SK-N-SH (cell line): Measurements from ENCODE around the gene MTURN. TPM values are rescaled to one million over a fixed set of nuclear protein-coding genes. Genes with fewer than 3 reads are reported as not detected.

Source experiments
- CTCF ChIA-PET: fragments of 300-600, 350-600 bp; formaldehyde crosslinking; extraction: SDS; loops from one replicate; lab custom pipeline; 2021; lab: Yijun Ruan, JAX
- POLR2A ChIA-PET: fragments of 350-600 bp; sonication (Branson Sonifier 250); formaldehyde crosslinking; extraction: SDS; loops from one replicate; lab custom pipeline; 2020; ENCODE audit warnings: antibody characterized with exemption, inconsistent platforms; lab: Yijun Ruan, JAX
- DNase-seq: peaks from one replicate; pipeline ENCODE4 v3.0.0; 2012
- H2AFZ ChIP-seq: fragments of 200-600 bp; sonication (generic); 2 replicates; pipeline ENCODE4 v1.8.1; 2016; ENCODE audit warnings: antibody characterized with exemption, mild to moderate bottlenecking, low read depth
- H3F3A ChIP-seq: fragments of 200-600 bp; sonication (generic); replicated peaks from 2 replicates; pipeline ENCODE3; 2016; ENCODE audit warnings: antibody characterized with exemption, mild to moderate bottlenecking; ENCODE audit not compliant: insufficient read depth
- H3K27ac ChIP-seq, 2 experiments: fragments of 200-500 bp in 1 of 2; fragments of 200-600 bp in 1 of 2; sonication (Bioruptor generic) in 1 of 2; sonication (generic), shearing (Covaris generic) in 1 of 2; 2 replicates each; pipeline versions ENCODE4 v1.5.1 to v1.6.1; 2014 to 2016; ENCODE audit warnings: low read depth in 2 of 2, inconsistent platforms in 1 of 2, low read length in 1 of 2, mild to moderate bottlenecking in 1 of 2, mixed read lengths in 1 of 2
- H3K27me3 ChIP-seq: fragments of 200-600 bp; sonication (generic), shearing (Covaris generic); 2 replicates; pipeline ENCODE4 v1.6.1; 2016; ENCODE audit warnings: mixed run types; ENCODE audit not compliant: insufficient read depth
- H3K36me3 ChIP-seq, 2 experiments: fragments of 200-500 bp in 1 of 2; fragments of 200-600 bp in 1 of 2; sonication (Bioruptor generic) in 1 of 2; sonication (generic) in 1 of 2; replicated peaks in 1 of 2; 2 replicates each; pipeline versions ENCODE3 to v1.5.1; 2014 to 2016; ENCODE audit warnings: low read length in 1 of 2, mild to moderate bottlenecking in 1 of 2; ENCODE audit not compliant: insufficient read depth in 2 of 2, control insufficient read depth in 1 of 2
- H3K4me1 ChIP-seq, 2 experiments: fragments of 200-500 bp in 1 of 2; fragments of 200-600 bp in 1 of 2; sonication (Bioruptor generic) in 1 of 2; sonication (generic), shearing (Covaris generic) in 1 of 2; 2 replicates each; pipeline versions ENCODE4 v1.5.1 to v1.6.1; 2014 to 2016; ENCODE audit warnings: low read depth in 1 of 2, low read length in 1 of 2, mixed run types in 1 of 2; ENCODE audit not compliant: insufficient read depth in 2 of 2, control insufficient read depth in 1 of 2
- H3K4me2 ChIP-seq: fragments of 200-600 bp; sonication (generic), shearing (Covaris generic); 2 replicates; pipeline ENCODE4 v1.6.1; 2017; ENCODE audit warnings: mixed run types
- H3K4me3 ChIP-seq, 2 experiments: fragments of 200-500 bp in 1 of 2; fragments of 200-600 bp in 1 of 2; sonication (Bioruptor generic) in 1 of 2; sonication (generic), shearing (Covaris generic) in 1 of 2; 2 replicates each; pipeline versions ENCODE4 v1.5.1 to v1.8.1; 2014 to 2016; ENCODE audit warnings: low read depth in 2 of 2, inconsistent platforms in 1 of 2, low read length in 1 of 2, mild to moderate bottlenecking in 1 of 2, mixed read lengths in 1 of 2, moderate library complexity in 1 of 2
- H3K79me2 ChIP-seq: fragments of 200-600 bp; sonication (generic); 2 replicates; pipeline ENCODE4 v1.8.1; 2017; ENCODE audit warnings: mild to moderate bottlenecking; ENCODE audit not compliant: insufficient read depth
- H3K9ac ChIP-seq: fragments of 200-600 bp; sonication (generic); 2 replicates; pipeline ENCODE4 v1.6.1; 2017; ENCODE audit warnings: mixed run types
- H3K9me2 ChIP-seq: fragments of 200-600 bp; sonication (generic); 2 replicates; pipeline ENCODE4 v1.6.1; 2017; ENCODE audit warnings: mixed run types
- H3K9me3 ChIP-seq: fragments of 200-600 bp; sonication (generic); 2 replicates; pipeline ENCODE4 v1.6.1; 2017; ENCODE audit warnings: mixed run types, mild to moderate bottlenecking, moderate library complexity
- H4K20me1 ChIP-seq: fragments of 200-600 bp; sonication (generic); 2 replicates; pipeline ENCODE4 v1.6.1; 2017; ENCODE audit warnings: mild to moderate bottlenecking, mixed run types; ENCODE audit not compliant: insufficient read depth
- EP300 ChIP-seq, 2 experiments: IDR thresholded peaks; 2 replicates each; pipeline versions ENCODE4 v1.4.0 to v1.6.1; 2012; ENCODE audit warnings: borderline replicate concordance in 1 of 2, low read depth in 1 of 2, low read length in 1 of 2
- FOSL2 ChIP-seq: IDR thresholded peaks from 2 replicates; pipeline ENCODE4 v1.4.0; 2012; ENCODE audit warnings: low read depth, mild to moderate bottlenecking, moderate library complexity, borderline replicate concordance
- FOXM1 ChIP-seq: IDR thresholded peaks from 2 replicates; pipeline ENCODE4 v1.4.0; 2012; ENCODE audit warnings: low read depth, mild to moderate bottlenecking
- JUND ChIP-seq: IDR thresholded peaks from 2 replicates; pipeline ENCODE4 v1.4.0; 2012
- NFIC ChIP-seq: IDR thresholded peaks from 2 replicates; pipeline ENCODE4 v1.4.0; 2012; ENCODE audit warnings: borderline replicate concordance
- NRF1 ChIP-seq: IDR thresholded peaks from 2 replicates; pipeline ENCODE4 v1.6.1; 2012; ENCODE audit warnings: low read depth, mild to moderate bottlenecking, low read length
- POLR2AphosphoS5 ChIP-seq: IDR thresholded peaks from 2 replicates; pipeline ENCODE4 v1.6.1; 2012; ENCODE audit warnings: low read depth, low read length
- RCOR1 ChIP-seq: fragments of 150-350 bp; IDR thresholded peaks from 2 replicates; pipeline ENCODE4 v1.6.1; 2017; ENCODE audit warnings: antibody characterized with exemption, low read length
- RFX5 ChIP-seq: IDR thresholded peaks from 2 replicates; pipeline ENCODE4 v1.6.1; 2012; ENCODE audit warnings: mild to moderate bottlenecking, improper control_type of control experiment, low read length
- SIN3A ChIP-seq: IDR thresholded peaks from 2 replicates; pipeline ENCODE4 v1.6.1; 2012; ENCODE audit warnings: low read depth, mild to moderate bottlenecking, low read length, moderate library complexity, borderline replicate concordance
- TCF12 ChIP-seq: IDR thresholded peaks from 2 replicates; pipeline ENCODE4 v1.4.0; 2012
- TEAD4 ChIP-seq: IDR thresholded peaks from 2 replicates; pipeline ENCODE4 v1.4.0; 2012; ENCODE audit warnings: mild to moderate bottlenecking, borderline replicate concordance; ENCODE audit not compliant: insufficient read depth
- YY1 ChIP-seq: IDR thresholded peaks from 2 replicates; pipeline ENCODE4 v1.4.0; 2012; ENCODE audit warnings: low read depth, mild to moderate bottlenecking
- WGBS: methylation state at CpG from one replicate; pipeline ENCODE4 v1.1.6; 2017; ENCODE audit warnings: low lambda C conversion rate; 5-methylcytosine and 5-hydroxymethylcytosine counted together
- polyA plus RNA-seq, 3 experiments: library from polyadenylated mRNA; depleted of rRNA; stranded (reverse); fragments of >200 nt; gene quantifications; 2 replicates each; pipeline ENCODE4 v1.2.3, GENCODE V29; 2012
- TF ChIP-seq, protein P1 (sequence below): IDR thresholded peaks from 2 replicates; pipeline ENCODE4 v1.6.1; 2012; ENCODE audit warnings: mild to moderate bottlenecking, low read depth, low read length, moderate library complexity
- TF ChIP-seq, protein P2 (sequence below): IDR thresholded peaks from 2 replicates; pipeline ENCODE4; 2012
- TF ChIP-seq, protein P3 (sequence below): IDR thresholded peaks from 2 replicates; pipeline ENCODE4 v1.4.0; 2012; ENCODE audit warnings: low read depth, borderline replicate concordance

The MTURN gene
- polyA plus RNA-seq, 1 of the 3 experiments (the other 2 are of a cell fraction), result 9.0 TPM

DNA sequence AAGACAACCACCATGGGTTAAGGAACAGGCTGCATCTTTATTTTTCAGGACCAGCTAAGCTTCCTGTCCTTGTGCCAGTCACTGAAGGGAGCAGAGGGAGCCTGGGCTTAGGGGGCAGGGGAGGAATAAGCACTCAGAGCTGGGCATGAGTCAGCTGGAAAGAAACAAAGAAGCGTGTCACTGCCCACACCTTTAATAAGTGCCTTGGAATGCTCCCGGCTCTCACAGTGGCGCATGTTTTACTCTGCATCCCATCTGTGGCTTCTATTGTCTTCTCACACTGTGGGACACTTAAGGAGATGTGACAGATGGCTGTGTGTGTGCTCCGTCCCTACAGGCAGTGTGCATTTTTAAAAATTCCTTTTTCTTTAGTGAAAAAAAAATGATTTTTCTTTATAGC is 71.7 kb downstream of the MTURN start:
- no peaks in the 10 kb centered on the region for H3K79me2 ChIP-seq
- CTCF ChIA-PET, result interaction anchor here (1.7 kb wide), 1 partner anchor 9 kb away, joined by 4 read pairs; no protein-coding TSS in a partner anchor
- H3K4me3 ChIP-seq, result no peak overlapping the region
- H3K9me2 ChIP-seq, result no peaks in the 10 kb centered on the region
- no peaks in the 10 kb centered on the region for H4K20me1 ChIP-seq
- DNase-seq, result no peak
- TF ChIP-seq, protein P1, sequence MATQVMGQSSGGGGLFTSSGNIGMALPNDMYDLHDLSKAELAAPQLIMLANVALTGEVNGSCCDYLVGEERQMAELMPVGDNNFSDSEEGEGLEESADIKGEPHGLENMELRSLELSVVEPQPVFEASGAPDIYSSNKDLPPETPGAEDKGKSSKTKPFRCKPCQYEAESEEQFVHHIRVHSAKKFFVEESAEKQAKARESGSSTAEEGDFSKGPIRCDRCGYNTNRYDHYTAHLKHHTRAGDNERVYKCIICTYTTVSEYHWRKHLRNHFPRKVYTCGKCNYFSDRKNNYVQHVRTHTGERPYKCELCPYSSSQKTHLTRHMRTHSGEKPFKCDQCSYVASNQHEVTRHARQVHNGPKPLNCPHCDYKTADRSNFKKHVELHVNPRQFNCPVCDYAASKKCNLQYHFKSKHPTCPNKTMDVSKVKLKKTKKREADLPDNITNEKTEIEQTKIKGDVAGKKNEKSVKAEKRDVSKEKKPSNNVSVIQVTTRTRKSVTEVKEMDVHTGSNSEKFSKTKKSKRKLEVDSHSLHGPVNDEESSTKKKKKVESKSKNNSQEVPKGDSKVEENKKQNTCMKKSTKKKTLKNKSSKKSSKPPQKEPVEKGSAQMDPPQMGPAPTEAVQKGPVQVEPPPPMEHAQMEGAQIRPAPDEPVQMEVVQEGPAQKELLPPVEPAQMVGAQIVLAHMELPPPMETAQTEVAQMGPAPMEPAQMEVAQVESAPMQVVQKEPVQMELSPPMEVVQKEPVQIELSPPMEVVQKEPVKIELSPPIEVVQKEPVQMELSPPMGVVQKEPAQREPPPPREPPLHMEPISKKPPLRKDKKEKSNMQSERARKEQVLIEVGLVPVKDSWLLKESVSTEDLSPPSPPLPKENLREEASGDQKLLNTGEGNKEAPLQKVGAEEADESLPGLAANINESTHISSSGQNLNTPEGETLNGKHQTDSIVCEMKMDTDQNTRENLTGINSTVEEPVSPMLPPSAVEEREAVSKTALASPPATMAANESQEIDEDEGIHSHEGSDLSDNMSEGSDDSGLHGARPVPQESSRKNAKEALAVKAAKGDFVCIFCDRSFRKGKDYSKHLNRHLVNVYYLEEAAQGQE, result no peak
- TF ChIP-seq, protein P2, sequence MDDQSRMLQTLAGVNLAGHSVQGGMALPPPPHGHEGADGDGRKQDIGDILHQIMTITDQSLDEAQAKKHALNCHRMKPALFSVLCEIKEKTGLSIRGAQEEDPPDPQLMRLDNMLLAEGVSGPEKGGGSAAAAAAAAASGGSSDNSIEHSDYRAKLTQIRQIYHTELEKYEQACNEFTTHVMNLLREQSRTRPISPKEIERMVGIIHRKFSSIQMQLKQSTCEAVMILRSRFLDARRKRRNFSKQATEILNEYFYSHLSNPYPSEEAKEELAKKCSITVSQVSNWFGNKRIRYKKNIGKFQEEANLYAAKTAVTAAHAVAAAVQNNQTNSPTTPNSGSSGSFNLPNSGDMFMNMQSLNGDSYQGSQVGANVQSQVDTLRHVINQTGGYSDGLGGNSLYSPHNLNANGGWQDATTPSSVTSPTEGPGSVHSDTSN, result 0 out of 2 replicates have a peak, but pooled peaks have one; percentile 10
- peak; percentile 43; the same call in 1 of the 2 replicates for TF ChIP-seq TCF12
- TF ChIP-seq POLR2AphosphoS5, result no peak
- TF ChIP-seq JUND, result 0 out of 2 replicates have a peak, but pooled peaks have one; percentile 25
- TF ChIP-seq FOSL2, result peak; percentile 43; the same call in 1 of the 2 replicates
- H3K9me3 ChIP-seq, result no peaks in the 10 kb centered on the region
- peak overlapping the region in 1 of 2 experiments; percentile 8; a peak in 1 of 4 replicates for H3K27ac ChIP-seq
- peak overlapping the region; percentile 24; the same call in 1 of the 2 replicates for H2AFZ ChIP-seq
- 33% methylated on average over 4 of the region's 4 CpGs for WGBS
- H3K36me3 ChIP-seq, result no peaks in the 10 kb centered on the region
- H3F3A ChIP-seq, result no peaks in the 10 kb centered on the region
- no peak overlapping the region for H3K9ac ChIP-seq
- POLR2A ChIA-PET, result no interaction called here
- H3K4me2 ChIP-seq, result 0 out of 2 replicates have a peak overlapping the region, but pooled peaks have one; percentile 2
- H3K4me1 ChIP-seq, result no peaks in the 10 kb centered on the region; a peak in 1 of 4 replicates
- H3K27me3 ChIP-seq, result no peaks in the 10 kb centered on the region

DNA sequence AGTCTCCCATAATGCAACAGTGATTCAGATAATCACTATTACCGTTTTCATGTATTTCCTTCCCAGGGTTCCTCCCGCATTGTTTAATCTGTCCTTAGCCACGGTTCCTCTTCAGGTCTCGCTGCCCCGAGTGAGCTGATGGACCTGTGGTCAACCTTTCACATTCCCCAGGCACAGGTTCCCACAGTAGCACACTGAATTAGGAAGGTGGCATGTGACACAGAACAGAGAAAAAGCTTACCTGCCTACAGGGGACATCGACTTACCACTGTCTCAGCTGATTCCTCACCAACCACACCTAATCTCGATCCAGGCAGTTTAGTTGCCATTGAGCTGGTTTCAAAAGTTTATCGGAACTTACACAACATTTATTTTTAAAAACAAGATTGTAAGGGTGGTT is 72.2 kb downstream of the MTURN start:
- Histone ChIP-seq H3K4me1 (no peaks in the 10 kb centered on the region; a peak in 1 of 4 replicates), H3K9me3 (no peaks in the 10 kb centered on the region), H3K79me2 (no peaks in the 10 kb centered on the region), H2AFZ (peak overlapping the region; percentile 24; the same call in 1 of the 2 replicates), H3K4me2 (0 out of 2 replicates have a peak overlapping the region, but pooled peaks have one; percentile 2), H3K4me3 (no peak overlapping the region), H3K9me2 (no peaks in the 10 kb centered on the region), H3K27ac (peak overlapping the region in 1 of 2 experiments; percentile 8; a peak in 1 of 4 replicates), H3K27me3 (no peaks in the 10 kb centered on the region), H3K9ac (no peak overlapping the region), H3K36me3 (no peaks in the 10 kb centered on the region), H3F3A (no peaks in the 10 kb centered on the region), H4K20me1 (no peaks in the 10 kb centered on the region)
- 86% methylated on average over 8 of the region's 8 CpGs for WGBS
- ChIA-PET CTCF (interaction anchor here (1.7 kb wide), 1 partner anchor 9 kb away, joined by 4 read pairs; no protein-coding TSS in a partner anchor), POLR2A (no interaction called here)
- no peak for DNase-seq
- no peak for TF ChIP-seq SIN3A
- TF ChIP-seq RCOR1, result no peak
- TF ChIP-seq NFIC, result no peak
- no peak for TF ChIP-seq YY1
- TF ChIP-seq, protein P3, sequence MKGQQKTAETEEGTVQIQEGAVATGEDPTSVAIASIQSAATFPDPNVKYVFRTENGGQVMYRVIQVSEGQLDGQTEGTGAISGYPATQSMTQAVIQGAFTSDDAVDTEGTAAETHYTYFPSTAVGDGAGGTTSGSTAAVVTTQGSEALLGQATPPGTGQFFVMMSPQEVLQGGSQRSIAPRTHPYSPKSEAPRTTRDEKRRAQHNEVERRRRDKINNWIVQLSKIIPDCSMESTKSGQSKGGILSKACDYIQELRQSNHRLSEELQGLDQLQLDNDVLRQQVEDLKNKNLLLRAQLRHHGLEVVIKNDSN, result no peak
- TF ChIP-seq FOSL2, result no peak
- TF ChIP-seq, protein P2, result no peak
- no peak for TF ChIP-seq TEAD4
- no peak for TF ChIP-seq RFX5
- TF ChIP-seq FOXM1, result no peak
- no peak for TF ChIP-seq JUND
- no peak for TF ChIP-seq NRF1
- TF ChIP-seq EP300 (IDR thresholded peaks at IDR 0.05; ENCODE audit: borderline replicate concordance in 1 of 2, low read depth in 1 of 2, low read length in 1 of 2), result no peak
